Fibroblast of skin of left quadriceps (primary cell): ENCODE results near the gene SUCLG2.

ENCODE experiments used
- DNase-seq, 2 experiments: peaks; one replicate each; pipeline ENCODE4 v3.0.0-alpha.2; 2013; ENCODE audit warnings: low read depth in 2 of 2

The SUCLG2 gene

DNA sequence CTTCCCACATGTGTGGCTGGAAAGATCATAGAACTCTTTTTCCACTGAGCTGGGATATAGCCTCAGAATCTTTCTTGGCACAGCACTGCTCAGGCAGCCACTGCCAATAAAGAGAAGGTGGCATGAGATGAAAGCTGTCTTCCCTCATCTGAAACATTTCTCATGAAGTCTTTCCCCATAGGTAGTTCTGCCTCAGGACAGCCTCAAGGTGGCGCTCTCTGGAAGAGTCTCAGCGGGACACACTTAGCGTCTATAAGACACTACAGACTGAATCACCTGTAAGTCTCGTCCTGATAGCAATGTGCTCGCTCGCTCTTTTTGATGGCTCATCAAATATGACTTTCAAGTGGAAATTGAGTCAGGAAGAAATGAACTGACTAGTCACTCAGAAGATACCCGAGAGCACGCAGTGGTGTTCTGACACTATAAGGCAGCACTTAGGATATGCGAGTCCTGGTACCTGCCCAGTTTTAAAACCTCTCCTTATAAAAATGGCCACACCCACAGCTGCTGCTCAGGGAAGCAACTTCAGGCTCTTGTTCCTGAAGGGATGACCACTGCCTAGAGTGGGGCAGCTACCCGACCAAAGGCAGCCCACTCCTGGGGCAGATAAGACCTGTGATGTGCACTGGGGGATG lies 269.5 kb downstream of the SUCLG2 start:
- peak; percentile 15 to 16 for DNase-seq

DNA sequence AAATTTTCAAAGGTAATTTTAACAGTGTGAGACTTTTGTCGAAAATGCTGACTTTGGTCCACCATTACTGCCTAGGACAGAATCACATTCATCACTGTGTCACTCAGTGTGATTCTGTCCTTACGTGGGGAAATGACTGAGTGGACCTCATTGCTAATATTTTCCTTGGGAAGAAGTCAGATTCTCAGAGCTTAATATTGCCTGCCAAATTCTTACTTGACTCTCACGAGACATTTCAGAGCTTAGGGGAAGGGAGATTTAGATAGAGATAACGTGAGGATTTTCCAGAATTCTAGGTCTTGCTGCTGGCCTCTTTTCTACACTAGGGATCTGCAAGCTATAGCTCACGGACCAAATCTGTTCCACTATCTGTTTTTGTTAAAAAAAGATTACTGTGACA lies 270.4 kb downstream of the SUCLG2 start:
- DNase-seq, result no peak

DNA sequence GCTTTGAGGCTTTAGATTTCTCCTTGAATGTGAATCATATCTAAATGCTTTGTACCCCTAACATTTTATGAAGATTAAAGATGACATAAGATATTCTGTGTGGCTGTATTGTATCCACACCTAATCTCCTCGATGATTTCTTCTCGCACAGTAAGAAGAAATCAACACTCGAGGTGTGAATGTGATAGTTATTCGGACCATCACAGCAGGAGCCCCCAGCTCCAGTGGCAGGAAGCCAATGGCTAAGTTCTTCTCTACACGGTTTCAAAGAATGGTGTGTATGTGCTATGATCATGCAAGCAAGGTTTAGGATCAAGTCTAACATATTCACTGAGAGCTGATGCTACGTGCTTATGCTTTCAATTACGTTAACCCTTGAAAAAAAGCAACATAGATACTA lies 271.0 kb downstream of the SUCLG2 start:
- no peak for DNase-seq

DNA sequence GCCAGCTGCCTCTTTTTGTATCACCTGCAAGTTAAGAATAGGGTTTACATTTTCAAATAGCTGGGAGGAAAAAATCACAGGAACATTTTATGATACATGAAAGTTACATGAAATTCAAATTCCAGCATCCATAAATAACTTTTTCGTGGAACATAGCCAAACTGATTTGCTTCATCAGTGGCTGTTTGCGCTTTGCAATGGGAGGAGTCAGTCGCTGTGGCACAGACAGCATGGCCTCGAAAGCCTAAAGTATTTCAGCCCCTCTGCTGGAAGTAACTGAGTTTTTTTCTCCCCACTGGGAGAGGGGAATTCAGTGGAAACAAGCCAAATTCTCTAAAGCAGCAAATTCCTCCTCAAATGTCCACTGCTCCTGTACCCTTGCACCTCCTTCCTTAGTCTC lies 271.9 kb downstream of the SUCLG2 start:
- DNase-seq, result peak; percentile 15 to 20

DNA sequence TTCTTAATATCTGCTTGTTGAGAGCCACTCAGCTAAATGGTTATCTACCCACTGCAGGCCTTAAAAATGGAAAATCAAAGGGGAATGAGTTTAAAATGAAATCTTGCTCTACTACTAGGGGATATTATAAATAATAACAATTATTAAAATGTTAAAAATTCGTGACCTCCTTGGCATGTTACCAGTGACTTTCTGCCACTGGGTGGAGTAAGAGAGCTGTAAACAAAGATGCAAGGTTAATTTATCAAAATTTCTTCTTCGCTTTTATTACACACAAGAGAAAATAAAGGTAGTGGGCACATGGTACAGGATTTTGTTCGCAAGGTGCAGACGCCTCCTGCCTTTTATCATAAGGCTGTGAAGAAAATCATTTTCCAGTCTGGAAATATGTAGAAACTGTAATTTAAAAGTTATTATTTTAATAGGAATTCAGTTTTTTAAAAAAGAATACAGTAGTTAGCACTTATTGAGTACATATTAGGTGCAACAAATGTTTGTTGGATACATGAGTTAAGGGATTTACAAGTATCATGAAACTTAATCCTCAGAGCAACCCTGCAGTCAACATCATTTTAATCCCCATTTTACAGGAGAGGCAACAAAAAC lies 272.6 kb downstream of the SUCLG2 start:
- DNase-seq, result peak in 1 of 2 experiments; percentile 13

DNA sequence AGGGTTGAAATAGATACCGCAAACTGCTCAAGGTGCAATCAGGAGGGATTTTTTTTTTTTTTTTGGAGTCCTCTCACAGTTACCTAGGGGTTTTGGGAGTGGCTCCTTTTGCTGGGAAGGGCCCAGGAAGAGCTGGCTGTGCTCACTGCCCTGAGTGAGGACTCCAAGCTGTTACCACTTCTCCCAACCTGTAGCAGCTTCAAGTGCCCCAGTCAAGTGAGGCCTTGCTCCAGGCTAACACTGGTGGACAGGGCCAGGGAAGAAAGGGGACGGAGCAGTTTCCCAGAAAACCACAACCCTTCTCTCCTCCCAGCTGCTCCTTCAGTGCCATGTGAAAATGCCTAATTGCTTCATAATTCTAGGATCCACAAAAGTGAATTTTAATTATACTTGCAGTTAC lies 274.3 kb downstream of the SUCLG2 start:
- no peak for DNase-seq

DNA sequence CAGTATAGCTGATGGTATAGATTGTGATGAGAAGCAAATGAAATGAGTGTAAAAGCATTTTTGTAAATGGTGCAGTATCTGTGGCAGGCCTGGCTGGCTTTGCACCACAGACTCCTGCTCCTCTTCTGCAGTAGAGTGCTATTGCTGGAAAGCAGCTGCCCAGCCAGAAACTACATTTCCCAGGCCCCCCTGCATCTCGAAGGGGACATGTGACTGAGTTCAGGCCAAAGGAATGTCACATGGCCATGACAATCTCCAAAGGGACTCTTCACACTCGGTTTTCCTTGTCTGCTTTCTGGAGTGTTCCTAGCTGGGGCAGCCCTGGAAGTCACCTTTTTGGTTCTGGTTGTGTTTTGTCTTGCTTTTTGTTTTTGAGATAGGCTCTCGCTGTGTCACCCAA lies 277.1 kb downstream of the SUCLG2 start:
- no peak for DNase-seq

DNA sequence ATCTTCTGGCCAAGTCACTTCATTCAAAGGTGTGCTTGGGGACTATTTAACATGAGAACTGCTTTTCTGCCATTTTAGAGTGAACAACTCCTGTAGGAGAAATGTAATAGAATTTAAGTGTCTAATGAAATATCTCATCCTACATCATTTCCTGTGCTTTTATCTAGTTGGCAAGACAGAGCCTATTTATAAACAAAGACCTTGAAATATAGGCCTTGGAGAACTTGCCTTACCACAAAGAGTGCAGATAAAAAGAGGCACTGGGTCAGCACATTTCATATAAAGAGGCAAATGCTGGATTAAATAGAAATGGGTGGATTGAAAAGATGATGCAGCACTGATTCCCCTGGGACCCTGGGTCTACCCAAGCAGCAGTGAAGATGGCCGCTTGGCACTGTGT lies 278.0 kb downstream of the SUCLG2 start:
- no peak for DNase-seq

DNA sequence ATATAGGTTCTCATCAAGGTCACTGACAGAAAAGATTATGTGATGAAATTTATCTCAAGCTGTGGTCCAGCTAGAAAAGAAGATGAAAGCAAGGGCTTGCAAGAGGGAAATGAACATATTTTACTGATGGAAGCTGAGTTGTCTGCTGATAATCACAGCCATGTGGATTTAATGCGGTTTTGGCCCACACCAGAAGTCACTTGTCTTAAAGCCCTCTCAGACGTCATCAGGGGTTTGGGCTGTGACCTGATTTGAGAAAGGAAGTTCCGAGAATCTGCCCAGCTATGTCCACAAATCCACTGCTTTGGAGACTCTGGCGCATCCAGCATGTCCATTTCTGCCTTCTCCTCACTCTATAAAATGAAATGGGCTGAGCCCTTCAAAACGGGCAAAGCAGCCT lies 278.4 kb downstream of the SUCLG2 start:
- DNase-seq, result no peak

DNA sequence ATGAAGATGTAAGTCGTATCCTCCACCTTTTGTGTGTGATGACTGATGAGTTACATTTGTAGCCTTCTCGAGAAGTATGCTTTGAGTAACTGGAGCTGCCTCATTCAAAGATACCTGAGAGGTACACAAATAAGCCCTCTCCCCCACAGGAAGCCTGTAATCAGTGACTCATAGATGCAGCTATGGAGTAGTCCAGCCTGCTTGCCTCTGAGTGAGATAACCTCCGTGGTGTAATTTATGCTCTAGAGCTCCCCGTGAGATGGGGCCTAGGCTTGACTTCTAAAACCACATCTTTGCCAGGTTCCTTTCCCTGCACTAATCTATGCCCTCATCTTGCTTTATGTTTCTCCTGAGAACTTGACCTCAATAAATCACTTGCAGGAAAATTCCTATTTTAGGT lies 291.7 kb downstream of the SUCLG2 start:
- no peak for DNase-seq

DNA sequence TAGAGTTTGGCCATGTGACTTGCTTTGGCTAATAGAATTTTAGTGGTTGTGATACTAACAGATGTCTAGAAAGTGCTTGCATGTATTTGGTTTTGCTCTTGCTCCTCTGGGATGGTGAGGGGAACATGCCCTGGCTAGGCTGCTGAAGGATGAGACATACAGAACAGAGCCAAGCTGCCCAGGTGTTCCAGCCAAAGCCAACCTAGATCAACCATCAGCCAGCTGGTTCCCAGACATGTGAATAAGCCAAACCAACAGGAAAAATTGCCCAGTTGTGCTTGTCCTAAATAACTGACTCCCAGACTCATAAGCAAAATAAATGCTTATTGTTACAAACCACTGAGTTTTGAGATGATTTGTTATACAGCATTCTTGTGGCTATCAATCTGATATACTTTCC lies 292.6 kb downstream of the SUCLG2 start:
- no peak for DNase-seq

DNA sequence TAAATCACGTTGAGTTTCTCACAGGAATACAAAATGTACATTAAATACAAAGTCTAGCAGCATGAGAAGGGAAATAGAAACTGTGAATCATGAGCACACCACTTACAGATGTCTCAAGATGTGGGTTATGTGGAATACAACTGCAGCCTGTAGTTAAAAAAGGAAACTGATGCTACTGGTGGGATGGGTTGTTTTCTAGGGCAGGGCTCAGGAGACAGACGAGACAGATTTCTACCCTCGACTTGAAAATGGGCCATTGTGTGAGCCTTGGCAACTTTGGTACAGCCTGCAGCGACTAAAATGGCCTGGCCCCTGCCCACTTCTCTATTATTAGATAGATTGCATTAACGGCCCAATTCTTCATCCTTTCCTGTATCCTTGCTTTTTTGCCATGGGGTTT lies 293.1 kb downstream of the SUCLG2 start:
- DNase-seq, result no peak

DNA sequence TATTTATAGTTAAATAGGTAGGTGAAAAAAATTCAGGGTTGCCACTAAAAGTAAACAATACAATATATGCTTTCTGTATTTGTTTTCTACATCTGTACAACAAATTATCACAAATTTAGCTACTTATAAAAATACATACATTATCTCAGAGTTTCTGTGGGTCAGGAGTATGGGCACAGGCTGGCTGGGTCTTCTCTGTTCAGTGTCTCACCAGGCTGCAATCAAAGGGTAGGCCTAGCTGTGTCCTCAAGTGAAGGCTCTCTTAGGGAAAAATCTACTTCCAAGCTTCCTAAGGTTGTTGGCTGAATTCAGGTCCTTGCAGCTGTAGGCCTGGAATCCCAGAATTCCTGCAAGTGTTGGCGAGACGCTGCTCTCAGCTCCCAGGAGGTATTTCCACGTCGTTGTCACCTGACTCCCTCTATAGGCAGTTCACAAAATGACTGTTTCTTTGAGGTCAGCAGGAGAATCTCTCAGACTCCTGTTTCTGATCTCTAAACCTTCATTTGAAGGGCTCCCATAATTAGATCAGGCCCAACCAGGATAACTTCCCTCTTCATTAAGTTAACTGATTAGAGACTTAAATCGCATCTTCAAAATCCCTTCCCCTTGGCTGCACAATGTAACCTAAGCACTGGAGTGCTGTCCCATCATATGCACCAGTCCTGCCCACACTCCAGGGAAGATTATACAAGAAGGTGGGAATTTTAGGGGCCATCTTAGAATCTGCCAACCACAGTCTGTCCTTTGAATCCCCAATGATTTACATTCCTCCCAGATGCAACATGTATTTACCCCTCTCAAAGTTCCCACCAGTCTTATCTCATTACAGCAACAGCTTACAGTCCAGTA lies 296.6 kb downstream of the SUCLG2 start:
- DNase-seq, result peak; percentile 20 to 25

DNA sequence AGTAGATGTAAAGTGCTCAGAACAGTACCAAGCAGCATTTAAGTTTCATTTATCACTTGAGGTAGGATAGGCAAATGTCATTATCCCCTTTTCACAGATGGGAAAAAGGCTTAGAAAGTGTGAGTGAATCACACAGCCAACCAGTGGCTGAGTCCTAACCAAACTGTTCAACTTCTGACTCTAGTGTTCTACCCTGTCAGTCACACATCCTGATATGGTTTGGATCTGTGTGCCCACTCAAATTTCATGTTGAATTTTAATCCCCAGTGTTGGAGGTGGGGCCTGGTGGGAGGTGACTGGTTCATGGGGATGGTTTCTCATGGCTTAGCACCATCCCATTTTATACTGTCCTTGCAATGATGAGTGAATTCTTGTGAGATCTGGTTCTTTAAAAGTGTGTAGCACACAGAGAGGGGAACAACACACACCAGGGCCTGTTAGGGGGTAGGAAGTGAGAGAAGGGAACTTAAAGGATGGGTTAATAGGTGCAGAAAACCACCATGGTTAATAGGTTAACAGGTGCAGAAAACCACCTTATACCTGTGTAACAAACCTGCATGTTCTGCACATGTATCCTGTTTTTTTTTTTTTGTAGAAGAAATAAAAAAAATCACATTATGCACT lies 304.7 kb downstream of the SUCLG2 start:
- DNase-seq, result peak in 1 of 2 experiments; percentile 12

DNA sequence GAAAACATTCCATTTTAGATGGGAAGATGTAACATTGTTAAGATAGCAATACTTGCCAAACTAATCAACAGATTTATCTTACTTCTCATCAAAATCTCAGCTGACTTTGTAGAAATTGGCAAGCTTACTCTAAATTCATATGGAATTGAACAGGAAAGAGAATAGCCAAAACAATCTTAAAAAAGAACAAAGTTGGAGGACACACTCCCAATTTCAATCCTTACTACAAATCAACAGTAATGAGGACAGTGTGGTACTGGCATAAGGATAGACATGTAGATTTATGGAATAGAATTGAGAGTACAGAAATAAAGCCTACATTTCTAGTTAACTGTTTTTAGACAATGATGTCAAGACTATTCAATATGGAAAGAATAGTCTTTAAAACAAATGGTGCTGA lies 308.3 kb downstream of the SUCLG2 start:
- DNase-seq, result no peak

DNA sequence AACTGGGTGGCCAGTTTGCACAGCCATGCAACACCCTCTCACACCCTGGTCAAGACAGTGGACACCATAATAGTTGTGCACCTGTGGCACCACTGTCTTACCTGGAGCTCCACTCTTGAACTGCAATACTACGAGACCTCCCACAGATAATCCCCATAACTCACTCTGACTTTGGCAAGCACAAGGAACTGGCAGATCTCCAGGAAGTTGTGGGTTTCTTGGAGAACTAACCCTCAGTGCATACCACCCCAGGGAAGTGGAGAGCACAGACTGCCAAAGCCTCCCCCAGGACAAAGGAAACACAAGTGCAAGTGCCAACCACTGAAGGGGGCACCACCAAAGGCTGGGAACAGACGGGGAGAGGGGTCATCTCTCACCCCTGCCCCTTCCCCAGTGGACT lies 318.6 kb downstream of the SUCLG2 start:
- no peak for DNase-seq

DNA sequence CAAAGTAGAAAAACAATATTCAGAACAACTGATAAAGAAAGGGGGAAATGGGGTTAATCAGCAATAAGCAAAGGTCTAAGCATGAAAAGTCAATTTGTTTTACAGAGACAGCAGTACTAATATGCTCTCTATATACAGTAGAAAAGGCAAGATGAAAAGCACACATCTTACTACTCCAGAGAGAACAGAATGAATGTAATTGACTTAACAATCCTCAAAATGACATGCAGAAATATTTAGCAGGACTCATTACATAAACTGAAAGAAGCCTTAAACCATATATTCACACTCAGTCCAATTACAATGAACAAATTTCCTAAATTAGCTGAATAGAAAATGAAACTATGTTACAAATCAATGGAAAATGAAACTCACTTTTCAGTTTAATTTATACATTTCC lies 319.8 kb downstream of the SUCLG2 start:
- no peak for DNase-seq

DNA sequence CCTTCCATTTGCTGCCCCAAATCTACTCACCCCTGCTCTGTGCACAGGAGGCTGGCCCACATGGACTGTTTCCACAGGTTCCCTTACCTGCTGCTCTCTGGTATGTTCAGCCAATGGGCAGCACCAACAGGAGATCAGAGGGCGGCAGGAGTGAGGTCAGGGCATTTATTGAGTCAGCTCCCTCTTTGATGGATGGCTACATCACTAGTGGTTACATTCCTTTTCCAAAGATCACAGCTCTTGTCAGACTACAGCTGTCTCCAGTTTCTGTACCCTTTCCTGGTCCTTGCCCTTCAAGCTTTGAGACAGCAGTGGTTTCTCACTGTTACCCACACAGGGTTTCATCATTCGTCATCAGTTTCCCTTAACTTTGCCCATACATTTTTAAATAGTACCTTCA lies 325.1 kb downstream of the SUCLG2 start:
- DNase-seq, result no peak

DNA sequence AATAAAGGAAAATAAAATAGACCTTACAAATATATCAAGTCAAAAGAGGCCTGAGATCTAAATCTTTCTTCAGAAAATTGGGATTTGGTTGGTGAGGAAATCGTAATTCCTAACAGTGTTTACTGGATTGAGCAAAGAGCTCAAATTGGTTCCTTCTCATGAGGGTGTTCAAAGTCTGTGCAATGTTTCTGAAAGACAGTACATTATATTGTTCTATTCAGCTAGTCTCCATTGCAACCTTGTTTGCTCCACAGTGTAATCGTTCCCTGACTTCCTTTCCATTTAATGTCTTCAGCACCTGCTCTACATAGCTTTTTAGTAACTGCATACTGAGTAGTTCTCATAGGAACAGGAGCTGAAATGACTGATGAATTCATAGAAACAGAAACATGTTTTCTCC lies 326.8 kb downstream of the SUCLG2 start:
- no peak for DNase-seq

DNA sequence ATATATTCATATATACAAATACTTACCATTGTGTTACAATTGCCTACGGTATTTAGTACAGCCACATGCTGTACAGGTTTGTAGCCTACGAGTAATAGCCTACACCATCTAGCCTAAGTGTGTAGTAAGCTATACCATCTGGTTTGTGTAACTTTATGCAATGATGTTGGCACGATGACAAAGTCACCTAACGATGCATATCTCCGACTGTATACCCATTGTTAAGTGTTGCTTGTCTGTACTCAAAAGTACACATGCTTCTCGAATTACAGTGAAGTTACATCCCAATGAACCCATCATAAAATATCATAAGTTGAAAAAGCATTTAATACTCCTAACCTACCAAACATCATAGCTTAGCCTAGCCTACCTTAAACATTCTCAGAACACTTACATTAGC lies 329.2 kb downstream of the SUCLG2 start:
- no peak for DNase-seq
